Astrocyte of the cerebellum (primary cell): ENCODE results near the gene LRRTM4.
A peak's percentile ranks its signal among the peaks of the same experiment; 100 is the strongest.

Experiments used
- DNase-seq: peaks from one replicate; pipeline ENCODE4 v3.0.0-alpha.2; 2011; ENCODE audit warnings: low read depth
- H3K4me3 ChIP-seq: 2 replicates; pipeline ENCODE4 v1.5.1; 2011; ENCODE audit warnings: mild to moderate bottlenecking, low read depth, low read length, moderate library complexity
- CTCF ChIP-seq: IDR thresholded peaks from 2 replicates; pipeline ENCODE4 v1.5.1; 2012; ENCODE audit warnings: low read length, low read depth, moderate library complexity, mild to moderate bottlenecking; ENCODE audit errors: missing control alignments
- in situ Hi-C: cut with HindIII; loops from 2 replicates; pipeline ENCODE4 v1.10.0; 2017; ENCODE audit warnings: low sequenced_read_pairs

The LRRTM4 gene

DNA sequence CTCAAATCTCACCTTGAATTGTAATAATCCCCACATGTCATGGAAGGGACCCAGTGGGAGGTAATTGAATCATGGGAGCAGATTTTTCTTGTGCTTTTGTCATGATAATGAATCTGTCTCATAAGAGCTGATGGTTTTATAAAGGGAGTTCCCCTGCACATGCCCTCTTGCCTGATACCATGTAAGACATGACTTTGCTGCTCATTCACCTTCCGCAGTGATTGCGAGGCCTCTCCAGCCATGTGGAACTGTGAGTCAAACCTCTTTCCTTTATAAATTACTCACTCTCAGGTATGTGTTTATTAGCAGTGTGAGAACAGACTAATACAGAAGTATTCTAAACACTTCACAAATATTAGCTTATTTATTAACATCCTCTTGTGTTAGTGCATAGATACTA, 516.7 kb downstream of the LRRTM4 start:
- in situ Hi-C loops: no loop called here
- TF ChIP-seq CTCF: no peak
- no peak overlapping the region for H3K4me3 ChIP-seq
- DNase-seq: no peak

- in situ Hi-C loops: no loop called here
These were observed 520.3 kb downstream of the LRRTM4 start for GRCh38 chr2:77001895-77002294.

DNA sequence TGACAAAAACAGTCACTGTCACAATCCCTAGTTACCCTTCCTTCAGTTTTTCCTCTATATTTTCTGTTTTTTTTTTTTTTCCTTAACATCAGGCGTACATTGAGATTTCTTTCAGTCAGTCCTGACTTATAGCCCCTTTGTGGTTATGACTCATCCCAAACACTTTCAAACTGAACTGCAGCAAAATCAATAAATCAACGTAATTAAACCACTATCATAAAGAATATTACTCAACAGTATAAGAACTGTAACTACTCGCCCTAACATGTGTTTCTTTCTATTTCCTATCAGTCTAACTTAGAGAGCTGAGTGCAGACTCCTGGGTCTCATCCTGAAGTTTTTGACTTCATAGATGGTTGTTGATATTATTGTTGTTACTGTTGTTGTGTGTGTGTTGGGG, 523.5 kb downstream of the LRRTM4 start:
- TF ChIP-seq CTCF: no peak
- no peak overlapping the region for H3K4me3 ChIP-seq
- DNase-seq: peak; percentile 22
- in situ Hi-C loops: no loop called here

More at GRCh38 chr2:77001895-77002294, 520.3 kb downstream of the LRRTM4 start:
- no peak overlapping the region for H3K4me3 ChIP-seq
- no peak for TF ChIP-seq CTCF
- no peak for DNase-seq

DNA sequence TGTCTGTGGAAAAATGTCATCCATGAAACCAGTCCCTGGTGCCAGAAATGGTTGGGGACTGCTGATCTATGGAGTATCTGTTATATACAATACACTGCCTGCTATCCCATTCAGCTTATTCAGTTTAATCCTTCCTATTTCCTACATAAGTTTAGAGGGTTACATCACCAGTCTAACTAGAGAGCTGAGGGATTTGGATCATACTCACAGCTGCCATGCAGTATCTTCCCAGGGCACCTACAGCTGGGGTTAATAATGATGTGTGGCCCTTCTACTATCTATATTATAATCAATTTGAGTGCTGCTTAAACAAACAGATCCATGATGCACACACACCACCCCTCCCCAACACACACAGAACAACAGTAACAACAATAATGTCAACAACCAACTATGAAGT, 524.0 kb downstream of the LRRTM4 start:
- no peak for TF ChIP-seq CTCF
- in situ Hi-C loops: no loop called here
- no peak for DNase-seq
- H3K4me3 ChIP-seq: no peak overlapping the region

DNA sequence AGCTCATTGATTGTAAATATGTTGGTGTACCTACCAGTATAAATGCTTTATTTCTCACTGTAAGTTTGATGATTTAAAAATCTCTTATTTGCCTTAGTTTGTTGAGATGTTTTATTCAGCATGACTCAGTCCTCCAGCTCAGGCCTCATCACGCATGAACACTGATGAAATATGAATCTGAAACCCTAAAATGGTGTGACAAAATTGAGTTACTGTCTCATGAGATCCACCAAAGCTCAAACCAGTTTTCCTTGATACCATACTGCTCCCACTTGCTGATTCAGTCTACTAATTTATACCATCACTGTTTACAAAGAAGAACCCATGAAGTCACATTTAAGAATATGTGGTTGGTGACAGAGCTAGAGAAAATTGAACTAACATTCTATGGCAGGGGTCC, 524.9 kb downstream of the LRRTM4 start:
- H3K4me3 ChIP-seq: no peak overlapping the region
- no peak for TF ChIP-seq CTCF
- in situ Hi-C loops: no loop called here
- DNase-seq: no peak

- TF ChIP-seq CTCF: no peak
- H3K4me3 ChIP-seq: no peak overlapping the region
- in situ Hi-C loops: no loop called here
- no peak for DNase-seq
These were observed 536.6 kb downstream of the LRRTM4 start for GRCh38 chr2:76985387-76986136.
